HAP-1 (cell line): ENCODE data around the gene RIMBP2.
"Not testable (repeated sequence)": the region's sequence is repeated elsewhere in the genome, so short reads cannot be mapped to it uniquely, and the experiment has no call there.

Experiments
- DNase-seq, 2 experiments: peaks; one replicate each; pipeline ENCODE4 v3.0.0-alpha.2; 2016 to 2020; ENCODE audit warnings: low spot score in 2 of 2
- H3K27me3 ChIP-seq: fragments of 250-450 bp; sonication (Bioruptor Pico); 2 replicates; pipeline ENCODE4 v1.5.1; 2020; ENCODE audit warnings: low read depth, mild to moderate bottlenecking, moderate library complexity
- H3K36me3 ChIP-seq: fragments of 250-450 bp; sonication (Bioruptor Pico); replicated peaks from 2 replicates; pipeline ENCODE4 v1.5.1; 2020; ENCODE audit warnings: mild to moderate bottlenecking
- H3K4me1 ChIP-seq: fragments of 250-450 bp; sonication (Bioruptor Pico); 2 replicates; pipeline ENCODE4 v1.5.1; 2020; ENCODE audit warnings: mild to moderate bottlenecking
- H3K4me3 ChIP-seq: fragments of 250-450 bp; sonication (Bioruptor Pico); 2 replicates; pipeline ENCODE4 v1.5.1; 2020; ENCODE audit warnings: mild to moderate bottlenecking, moderate library complexity
- H3K9me3 ChIP-seq: fragments of 250-450 bp; sonication (Bioruptor Pico); 2 replicates; pipeline ENCODE4 v1.5.1; 2020; ENCODE audit warnings: mild to moderate bottlenecking, moderate library complexity
- in situ Hi-C: fragments of 300-500 bp; cut with MboI; formaldehyde crosslinking; loops from 3 replicates; pipeline ENCODE4 v1.14.3; 2020; ENCODE audit warnings: low sequenced_read_pairs, inconsistent platforms, mixed read lengths

RIMBP2 gene

GRCh38 chr12:130661486-130662255 lies 54.4 kb downstream of the RIMBP2 start:
- DNase-seq: no peak
- no peaks in the 10 kb centered on the region for H3K4me1 ChIP-seq
- no peak overlapping the region for H3K4me3 ChIP-seq
- H3K9me3 ChIP-seq: no peaks in the 10 kb centered on the region
- no peaks in the 10 kb centered on the region for H3K27me3 ChIP-seq
- H3K36me3 ChIP-seq: no peaks in the 10 kb centered on the region
- in situ Hi-C loops: no loop called here

GRCh38 chr12:130661059-130661458 lies 55.0 kb downstream of the RIMBP2 start:
- H3K36me3 ChIP-seq: no peaks in the 10 kb centered on the region
- H3K4me1 ChIP-seq: no peaks in the 10 kb centered on the region
- H3K9me3 ChIP-seq: no peaks in the 10 kb centered on the region
- no peaks in the 10 kb centered on the region for H3K27me3 ChIP-seq
- H3K4me3 ChIP-seq: no peak overlapping the region
- in situ Hi-C loops: no loop called here
- DNase-seq: no peak

GRCh38 chr12:130658145-130658911 lies 57.8 kb downstream of the RIMBP2 start:
- H3K27me3 ChIP-seq: no peaks in the 10 kb centered on the region
- no peaks in the 10 kb centered on the region for H3K9me3 ChIP-seq
- in situ Hi-C loops: no loop called here

GRCh38 chr12:130656411-130656810 lies 59.7 kb downstream of the RIMBP2 start:
- Histone ChIP-seq H3K4me3 (no peak overlapping the region), H3K4me1 (no peaks in the 10 kb centered on the region), H3K27me3 (no peaks in the 10 kb centered on the region), H3K36me3 (no peaks in the 10 kb centered on the region), H3K9me3 (no peaks in the 10 kb centered on the region)
- DNase-seq: no peak
- in situ Hi-C loops: no loop called here

More at GRCh38 chr12:130658145-130658911, 57.8 kb downstream of the RIMBP2 start:
- Histone ChIP-seq H3K36me3 (no peaks in the 10 kb centered on the region), H3K4me3 (no peak overlapping the region), H3K4me1 (no peaks in the 10 kb centered on the region)
- DNase-seq: no peak

GRCh38 chr12:130655881-130656280 lies 60.2 kb downstream of the RIMBP2 start:
- Histone ChIP-seq H3K4me1 (no peaks in the 10 kb centered on the region), H3K9me3 (no peaks in the 10 kb centered on the region), H3K4me3 (no peak overlapping the region), H3K36me3 (no peaks in the 10 kb centered on the region), H3K27me3 (no peaks in the 10 kb centered on the region)
- DNase-seq: no peak
- in situ Hi-C loops: no loop called here

GRCh38 chr12:130655010-130655409 lies 61.1 kb downstream of the RIMBP2 start:
- no peaks in the 10 kb centered on the region for H3K4me1 ChIP-seq
- no peaks in the 10 kb centered on the region for H3K27me3 ChIP-seq
- in situ Hi-C loops: no loop called here
- H3K9me3 ChIP-seq: no peaks in the 10 kb centered on the region
- no peak for DNase-seq
- no peak overlapping the region for H3K4me3 ChIP-seq
- H3K36me3 ChIP-seq: no peaks in the 10 kb centered on the region

GRCh38 chr12:130651188-130651959 lies 64.7 kb downstream of the RIMBP2 start:
- DNase-seq: no peak
- H3K4me1 ChIP-seq: no peaks in the 10 kb centered on the region
- in situ Hi-C loops: no loop called here

GRCh38 chr12:130650131-130650530 lies 66.0 kb downstream of the RIMBP2 start:
- no peaks in the 10 kb centered on the region for H3K27me3 ChIP-seq
- no peaks in the 10 kb centered on the region for H3K36me3 ChIP-seq
- in situ Hi-C loops: no loop called here
- H3K4me1 ChIP-seq: no peaks in the 10 kb centered on the region
- no peak overlapping the region for H3K4me3 ChIP-seq
- DNase-seq: no peak
- H3K9me3 ChIP-seq: no peaks in the 10 kb centered on the region

More at GRCh38 chr12:130651188-130651959, 64.7 kb downstream of the RIMBP2 start:
- no peaks in the 10 kb centered on the region for H3K9me3 ChIP-seq
- no peak overlapping the region for H3K4me3 ChIP-seq
- no peaks in the 10 kb centered on the region for H3K36me3 ChIP-seq
- no peaks in the 10 kb centered on the region for H3K27me3 ChIP-seq

GRCh38 chr12:130649101-130650045 lies 66.7 kb downstream of the RIMBP2 start:
- Histone ChIP-seq H3K9me3 (no peaks in the 10 kb centered on the region), H3K27me3 (no peaks in the 10 kb centered on the region), H3K4me1 (no peaks in the 10 kb centered on the region), H3K4me3 (no peak overlapping the region), H3K36me3 (no peaks in the 10 kb centered on the region)
- in situ Hi-C loops: no loop called here
- DNase-seq: no peak

GRCh38 chr12:130647814-130648213 lies 68.3 kb downstream of the RIMBP2 start:
- no peaks in the 10 kb centered on the region for H3K27me3 ChIP-seq
- in situ Hi-C loops: no loop called here
- H3K36me3 ChIP-seq: no peaks in the 10 kb centered on the region
- DNase-seq: no peak
- H3K4me1 ChIP-seq: no peaks in the 10 kb centered on the region
- no peak overlapping the region for H3K4me3 ChIP-seq
- H3K9me3 ChIP-seq: no peaks in the 10 kb centered on the region

GRCh38 chr12:130646716-130647370 lies 69.3 kb downstream of the RIMBP2 start:
- Histone ChIP-seq H3K4me3 (no peak overlapping the region), H3K4me1 (no peaks in the 10 kb centered on the region), H3K9me3 (no peaks in the 10 kb centered on the region), H3K36me3 (no peaks in the 10 kb centered on the region), H3K27me3 (no peaks in the 10 kb centered on the region)
- no peak for DNase-seq
- in situ Hi-C loops: no loop called here

GRCh38 chr12:130646191-130646590 lies 69.9 kb downstream of the RIMBP2 start:
- H3K9me3 ChIP-seq, in situ Hi-C loops, H3K36me3 ChIP-seq, H3K27me3 ChIP-seq, H3K4me1 ChIP-seq, H3K4me3 ChIP-seq: not testable (repeated sequence)
- DNase-seq: peak in 1 of 2 experiments; percentile 40
